ENCODE measurements around the gene B4GALT3.

GRCh38 chr1:161137881-161138280 lies 39.4 kb downstream of the B4GALT3 start:
- no peak for TF ChIP-seq ZNF8 (CRISPR knock-in tag; IDR thresholded peaks at IDR 0.05)
- no peak for TF ChIP-seq SNAI2 (CRISPR knock-in tag; IDR thresholded peaks at IDR 0.05)
- TF ChIP-seq, protein P1, sequence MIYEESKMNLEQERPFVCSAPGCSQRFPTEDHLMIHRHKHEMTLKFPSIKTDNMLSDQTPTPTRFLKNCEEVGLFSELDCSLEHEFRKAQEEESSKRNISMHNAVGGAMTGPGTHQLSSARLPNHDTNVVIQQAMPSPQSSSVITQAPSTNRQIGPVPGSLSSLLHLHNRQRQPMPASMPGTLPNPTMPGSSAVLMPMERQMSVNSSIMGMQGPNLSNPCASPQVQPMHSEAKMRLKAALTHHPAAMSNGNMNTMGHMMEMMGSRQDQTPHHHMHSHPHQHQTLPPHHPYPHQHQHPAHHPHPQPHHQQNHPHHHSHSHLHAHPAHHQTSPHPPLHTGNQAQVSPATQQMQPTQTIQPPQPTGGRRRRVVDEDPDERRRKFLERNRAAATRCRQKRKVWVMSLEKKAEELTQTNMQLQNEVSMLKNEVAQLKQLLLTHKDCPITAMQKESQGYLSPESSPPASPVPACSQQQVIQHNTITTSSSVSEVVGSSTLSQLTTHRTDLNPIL (CRISPR knock-in tag; IDR thresholded peaks at IDR 0.05; ENCODE audit: low read depth): no peak
- TF ChIP-seq RARB (CRISPR knock-in tag; IDR thresholded peaks at IDR 0.05): no peak
- TF ChIP-seq, protein P2, sequence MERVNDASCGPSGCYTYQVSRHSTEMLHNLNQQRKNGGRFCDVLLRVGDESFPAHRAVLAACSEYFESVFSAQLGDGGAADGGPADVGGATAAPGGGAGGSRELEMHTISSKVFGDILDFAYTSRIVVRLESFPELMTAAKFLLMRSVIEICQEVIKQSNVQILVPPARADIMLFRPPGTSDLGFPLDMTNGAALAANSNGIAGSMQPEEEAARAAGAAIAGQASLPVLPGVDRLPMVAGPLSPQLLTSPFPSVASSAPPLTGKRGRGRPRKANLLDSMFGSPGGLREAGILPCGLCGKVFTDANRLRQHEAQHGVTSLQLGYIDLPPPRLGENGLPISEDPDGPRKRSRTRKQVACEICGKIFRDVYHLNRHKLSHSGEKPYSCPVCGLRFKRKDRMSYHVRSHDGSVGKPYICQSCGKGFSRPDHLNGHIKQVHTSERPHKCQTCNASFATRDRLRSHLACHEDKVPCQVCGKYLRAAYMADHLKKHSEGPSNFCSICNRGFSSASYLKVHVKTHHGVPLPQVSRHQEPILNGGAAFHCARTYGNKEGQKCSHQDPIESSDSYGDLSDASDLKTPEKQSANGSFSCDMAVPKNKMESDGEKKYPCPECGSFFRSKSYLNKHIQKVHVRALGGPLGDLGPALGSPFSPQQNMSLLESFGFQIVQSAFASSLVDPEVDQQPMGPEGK (CRISPR knock-in tag; IDR thresholded peaks at IDR 0.05; ENCODE audit: borderline replicate concordance): no peak
- TF ChIP-seq ZC3H10 (CRISPR knock-in tag; IDR thresholded peaks at IDR 0.05): no peak
- no peak for TF ChIP-seq CSDC2 (CRISPR knock-in tag; IDR thresholded peaks at IDR 0.05)

All from SK-N-SH treated with all-trans-retinoic acid at 6 μM for 48 hours (cell line).